ENCODE data around the gene ACO2. TPM values are rescaled to one million over a fixed set of nuclear protein-coding genes. Genes with fewer than 3 reads are reported as not detected.

Gene ACO2
- total and polyA plus RNA-seq, 2 of the 13 experiments (the other 11 are each of a cell fraction or from before 2014, with no cell fraction given), result 19.2 to 45.6 TPM

- no peak for TF ChIP-seq ZHX1 (CRISPR knock-in tag; IDR thresholded peaks at IDR 0.05; ENCODE audit: low read depth)
- no peak for TF ChIP-seq MZF1 (CRISPR knock-in tag; IDR thresholded peaks at IDR 0.05; ENCODE audit: borderline replicate concordance)
- no peak for TF ChIP-seq ZNF430 (CRISPR knock-in tag; IDR thresholded peaks at IDR 0.05)
- TF ChIP-seq UBTF (CRISPR knock-in tag; IDR thresholded peaks at IDR 0.05), result peak; percentile 39; the same call in 1 of the 2 replicates
- TF ChIP-seq HINFP (CRISPR knock-in tag; IDR thresholded peaks at IDR 0.05; ENCODE audit: low read depth), result no peak
- TF ChIP-seq HIVEP1 (CRISPR knock-in tag; IDR thresholded peaks at IDR 0.05), result 0 out of 2 replicates have a peak, but pooled peaks have one; percentile 27
- 0 out of 2 replicates have a peak, but pooled peaks have one; percentile 17 for TF ChIP-seq HCFC1 (IDR thresholded peaks at IDR 0.05; ENCODE audit: low read depth, low read length)
- no peak for TF ChIP-seq TCF7L2 (IDR thresholded peaks at IDR 0.05; ENCODE audit: low read depth, low read length)
- no peak for TF ChIP-seq XBP1 (CRISPR knock-in tag; IDR thresholded peaks at IDR 0.05)
- no peak for TF ChIP-seq ZNF569 (CRISPR knock-in tag; IDR thresholded peaks at IDR 0.05; ENCODE audit: borderline replicate concordance)
- no peak for TF ChIP-seq ZNF333 (CRISPR knock-in tag; IDR thresholded peaks at IDR 0.05; ENCODE audit: borderline replicate concordance)
- TF ChIP-seq ZNF484 (CRISPR knock-in tag; IDR thresholded peaks at IDR 0.05; ENCODE audit: borderline replicate concordance, low read depth), result no peak
- TF ChIP-seq ZBTB20 (CRISPR knock-in tag; IDR thresholded peaks at IDR 0.05; ENCODE audit: borderline replicate concordance, low read depth), result no peak
- peak; percentile 92 for TF ChIP-seq GMEB1 (CRISPR knock-in tag; IDR thresholded peaks at IDR 0.05; ENCODE audit: borderline replicate concordance)
- TF ChIP-seq SNAI1 (CRISPR knock-in tag; IDR thresholded peaks at IDR 0.05; ENCODE audit: borderline replicate concordance), result no peak
- no peak for TF ChIP-seq ELK4 (CRISPR knock-in tag; IDR thresholded peaks at IDR 0.05; ENCODE audit: borderline replicate concordance)
- TF ChIP-seq ZSCAN31 (CRISPR knock-in tag; IDR thresholded peaks at IDR 0.05; ENCODE audit: low read depth), result no peak
- no peak for TF ChIP-seq ZNF382 (CRISPR knock-in tag; IDR thresholded peaks at IDR 0.05; ENCODE audit: borderline replicate concordance)
Observed at GRCh38 chr22:41543854-41544670, 75.1 kb downstream of the ACO2 start, which contains the start of gene POLR3H (continued).

All from HepG2 (cell line).